Stimulated activated CD4-positive, alpha-beta T cell treated with anti-CD3 and anti-CD28 coated beads, Interleukin-2, amount 100 ng/mL, for 48 hours (primary cell): ENCODE data around the gene SPINK9.

Source experiments
- DNase-seq, 2 donors: peaks; one replicate each; pipeline ENCODE4 v3.0.0-alpha.2; 2020

SPINK9 gene

DNA sequence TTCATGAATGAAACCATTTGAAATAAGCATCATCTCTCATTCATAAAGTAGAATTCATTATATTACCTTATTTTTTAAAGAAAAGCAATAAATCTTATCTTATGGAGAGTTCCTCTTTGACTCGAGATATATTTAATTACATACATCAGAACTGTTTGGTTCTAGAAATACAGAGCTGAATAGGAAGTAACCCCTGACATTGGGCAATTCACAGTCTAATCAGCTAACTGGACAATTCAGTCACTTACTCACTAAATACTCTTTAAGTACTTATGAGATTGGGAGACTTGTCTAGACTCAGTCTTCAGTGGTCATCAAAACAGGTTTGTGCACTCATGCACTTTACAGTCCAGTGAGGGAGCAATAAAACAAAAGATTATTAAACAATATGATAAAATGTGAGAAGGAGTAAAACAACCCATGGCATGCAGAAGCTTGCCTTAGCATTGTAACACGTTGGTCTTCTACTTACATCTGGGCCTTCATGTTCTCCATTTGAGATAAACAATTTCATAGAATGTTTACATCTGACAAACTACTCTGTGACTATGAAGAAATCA is 36.9 kb downstream of the SPINK9 start:
- no peak for DNase-seq

- DNase-seq: no peak
These were observed 37.5 kb downstream of the SPINK9 start for GRCh38 chr5:148372893-148373292.

DNA sequence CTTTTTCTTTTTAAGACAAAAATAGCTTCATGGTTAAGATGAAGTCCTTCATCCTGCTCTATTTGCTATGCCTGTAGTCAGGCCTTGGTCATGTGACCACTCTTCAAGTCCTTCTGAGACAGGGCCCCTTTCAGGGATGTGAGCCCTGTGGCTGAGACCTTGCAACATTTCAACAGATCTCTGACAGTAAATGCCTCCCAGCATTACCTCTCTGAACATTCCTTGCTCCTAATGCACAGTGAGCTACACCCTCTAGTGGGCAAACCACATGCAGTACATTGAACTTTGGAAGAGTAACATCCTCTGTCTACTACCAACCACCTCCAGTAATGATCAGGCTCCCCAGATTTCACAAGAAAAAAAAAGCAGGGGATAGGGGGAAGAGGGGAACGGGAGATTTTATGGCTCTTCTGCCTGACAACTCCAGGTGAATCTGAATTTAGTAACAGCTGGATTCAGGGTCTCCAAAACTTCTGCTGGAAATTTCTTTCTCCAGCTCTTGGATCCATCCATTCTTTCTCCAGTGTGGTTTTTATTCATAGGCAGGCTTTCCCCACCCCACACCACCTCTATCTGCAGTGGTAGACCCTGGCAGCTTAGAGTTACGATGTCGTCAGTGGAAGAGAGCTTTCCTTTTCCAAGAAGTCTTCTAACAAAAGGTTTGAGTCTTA is 39.5 kb downstream of the SPINK9 start:
- no peak for DNase-seq

DNA sequence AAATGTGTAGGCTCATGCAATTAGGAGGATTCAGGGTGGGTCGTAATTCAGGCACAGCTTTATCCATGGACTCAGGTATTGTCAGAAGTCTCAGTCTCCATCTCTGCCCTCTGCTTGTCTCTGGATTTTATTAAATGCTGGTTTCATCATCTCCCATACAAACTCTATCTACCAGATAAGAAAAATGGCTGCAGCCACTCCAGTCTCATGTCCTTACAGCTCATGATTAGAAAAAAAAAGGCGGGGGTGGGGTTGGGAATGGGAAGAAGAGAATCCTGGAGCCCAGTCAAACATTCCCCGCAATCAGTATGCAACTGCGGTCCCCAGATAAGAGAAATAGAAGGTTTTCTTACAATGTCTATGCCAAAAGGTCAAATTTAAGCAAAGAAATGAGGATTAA is 40.8 kb downstream of the SPINK9 start:
- DNase-seq: no peak

DNA sequence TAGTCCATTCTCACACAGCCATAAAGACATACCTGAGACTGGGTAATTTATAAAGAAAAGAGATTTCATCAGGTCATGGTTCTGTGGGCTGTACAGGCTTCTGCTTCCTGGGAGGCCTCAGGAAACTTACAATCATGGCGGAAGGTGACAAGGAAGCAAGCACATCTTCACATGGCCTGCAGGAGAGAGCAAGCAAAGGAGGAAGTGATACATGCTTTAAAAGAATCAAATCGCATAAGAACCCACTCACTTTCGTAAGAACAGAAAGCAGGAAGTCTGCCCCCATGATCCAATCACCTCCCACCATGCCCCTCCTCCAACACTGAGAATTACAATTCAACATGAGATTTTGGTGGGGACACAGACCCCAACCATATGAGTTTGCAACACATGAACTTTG is 43.3 kb downstream of the SPINK9 start:
- no peak for DNase-seq

DNA sequence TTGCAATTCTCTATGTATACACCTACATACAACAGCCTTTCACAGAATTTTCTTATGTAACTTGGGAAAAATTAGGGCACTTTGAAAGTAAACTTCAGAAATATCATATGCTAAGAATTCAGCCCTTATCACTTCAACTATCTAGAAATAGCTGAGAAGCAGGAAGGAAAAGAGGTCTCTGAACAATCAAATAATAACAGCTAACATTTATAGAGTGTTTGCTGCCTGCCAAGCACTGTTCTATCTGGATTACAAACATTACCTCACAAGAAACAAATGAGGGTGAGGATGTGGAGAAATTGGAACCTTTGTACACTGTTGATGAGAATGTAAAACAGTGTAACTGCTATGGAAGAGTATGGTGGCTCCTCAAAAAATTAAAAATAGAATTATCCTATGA is 44.0 kb downstream of the SPINK9 start:
- DNase-seq: no peak

GRCh38 chr5:148381906-148382305 is 46.5 kb downstream of the SPINK9 start:
- no peak for DNase-seq

DNA sequence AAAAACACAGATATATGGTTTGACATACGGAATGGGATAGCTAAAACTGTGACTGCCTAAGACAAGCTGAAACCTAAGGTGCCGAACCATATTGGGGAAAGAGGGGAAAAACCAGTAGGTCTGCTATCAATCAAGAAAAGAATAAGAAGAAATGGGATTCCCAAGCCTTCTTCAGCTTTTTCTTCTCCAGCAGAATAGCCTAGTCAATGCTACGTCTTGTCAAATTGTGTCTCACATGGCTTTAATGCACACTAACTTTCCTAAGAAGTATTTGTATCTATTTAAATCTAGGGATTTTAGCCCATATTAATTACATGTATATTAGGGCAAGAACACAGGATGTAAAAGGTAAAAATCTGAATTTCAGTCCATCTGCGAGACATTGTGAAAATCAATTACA is 47.6 kb downstream of the SPINK9 start:
- DNase-seq: no peak

DNA sequence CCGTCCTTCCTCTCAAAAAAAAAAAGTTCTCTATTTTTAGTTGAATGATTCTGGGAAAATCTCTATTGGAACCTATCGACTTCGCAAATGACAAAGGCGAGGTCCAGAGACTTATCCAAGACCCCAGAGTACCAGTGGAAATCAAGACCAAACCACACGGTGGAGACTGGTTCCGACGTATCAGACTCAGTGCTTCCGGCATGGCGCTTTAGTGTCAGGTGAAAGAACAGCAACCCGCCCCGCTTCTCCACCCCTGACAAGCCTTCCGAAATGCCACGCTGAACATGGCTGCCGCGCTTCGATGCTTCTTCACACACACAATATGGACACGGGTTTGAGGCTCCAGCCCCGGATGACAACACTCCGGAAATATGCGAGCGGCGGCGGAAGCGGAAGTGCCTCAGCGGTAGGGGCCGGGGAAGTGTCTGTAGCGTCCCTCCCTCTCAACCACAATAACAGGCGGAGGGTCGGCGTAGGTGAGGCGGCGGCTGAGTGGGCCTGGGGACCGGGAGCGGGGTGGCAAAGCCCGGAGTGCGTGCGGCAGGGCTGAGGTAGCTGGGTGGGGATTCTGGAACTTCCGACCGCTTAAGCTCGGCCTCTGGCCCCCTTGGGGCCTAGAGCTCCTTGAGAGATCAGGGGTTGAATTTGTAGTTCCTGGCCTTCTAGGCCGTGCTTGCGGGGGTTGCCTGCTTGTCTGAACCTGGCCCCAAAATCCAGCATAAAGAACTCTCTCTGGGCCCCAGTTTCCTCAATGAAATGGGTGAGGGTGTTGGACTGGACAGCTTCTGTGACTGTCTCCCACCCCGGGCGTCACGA is 48.4 kb downstream of the SPINK9 start, which contains the start of gene FBXO38:
Gene FBXO38 (plus strand): TSS at position 395 of the 816 bp plus-strand sequence. CDS start 10,819 bp downstream, outside the sequence.
- DNase-seq: peak; percentile 86 to 89

- no peak for DNase-seq
These were observed 49.0 kb downstream of the SPINK9 start for GRCh38 chr5:148384380-148384737.

DNA sequence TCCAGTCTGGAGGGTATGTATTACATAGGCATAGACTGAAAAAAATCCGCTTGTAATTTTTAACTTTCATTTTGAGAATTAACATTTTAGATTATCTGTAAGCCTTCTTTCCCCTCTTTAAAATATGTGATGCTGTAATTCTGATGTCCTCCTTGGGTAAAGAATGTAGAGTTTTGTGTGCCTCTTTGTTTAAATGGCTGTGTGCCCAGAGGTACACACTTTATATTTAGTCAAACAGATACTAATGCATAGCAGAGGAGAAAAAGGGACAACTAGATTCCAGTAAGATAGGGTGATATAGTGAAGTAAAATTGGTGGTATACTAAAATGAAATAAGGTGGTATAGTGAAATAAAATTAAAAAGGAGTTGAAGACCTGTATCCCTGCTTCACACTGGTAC is 49.7 kb downstream of the SPINK9 start:
- no peak for DNase-seq

GRCh38 chr5:148386041-148386440 is 50.7 kb downstream of the SPINK9 start:
- no peak for DNase-seq

DNA sequence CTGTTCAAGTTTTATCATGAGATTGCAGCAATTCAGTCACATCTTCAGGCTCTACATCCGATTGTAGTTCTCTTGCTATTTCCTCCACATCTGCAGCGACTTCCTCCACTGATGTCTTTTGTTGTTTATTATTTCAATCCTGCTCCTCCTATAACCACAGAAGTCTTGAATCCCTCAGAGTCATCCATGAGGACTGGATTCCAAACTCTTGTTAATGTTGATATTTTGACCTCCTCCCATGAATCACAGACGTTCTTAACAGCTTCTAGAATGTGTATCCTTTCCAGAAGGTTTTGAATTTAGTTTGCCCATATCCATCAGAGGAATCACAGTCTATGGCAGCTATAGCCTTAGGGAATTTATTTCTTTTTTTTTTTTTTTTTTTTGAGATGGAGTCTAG is 52.0 kb downstream of the SPINK9 start:
- DNase-seq: no peak

GRCh38 chr5:148388696-148389095 is 53.3 kb downstream of the SPINK9 start:
- no peak for DNase-seq
